Mesothelial cell of epicardium (in vitro differentiated cells): ENCODE data around the gene DOLPP1. TPM values are rescaled to one million over a fixed set of nuclear protein-coding genes. Genes with fewer than 3 reads are reported as not detected.

ENCODE experiments used
- DNase-seq, 2 experiments: peaks; one replicate each; pipeline ENCODE4 v3.0.0; 2021; ENCODE audit warnings: low spot score in 2 of 2; ENCODE audit not compliant: unreplicated experiment in 2 of 2
- H3K27ac Mint-ChIP-seq: 2 replicates; pipeline ENCODE4 v1.8.0; 2021; ENCODE audit warnings: mixed read lengths
- H3K27me3 Mint-ChIP-seq: 2 replicates; pipeline ENCODE4 v1.8.0; 2021; ENCODE audit warnings: low read depth, mixed read lengths
- H3K36me3 Mint-ChIP-seq: 2 replicates; pipeline ENCODE4 v1.8.0; 2021; ENCODE audit warnings: mixed read lengths
- H3K4me1 Mint-ChIP-seq: 2 replicates; pipeline ENCODE4 v1.8.0; 2021; ENCODE audit warnings: mixed read lengths
- H3K4me3 Mint-ChIP-seq: 2 replicates; pipeline ENCODE4 v1.8.0; 2021; ENCODE audit warnings: mild to moderate bottlenecking, moderate library complexity, mixed read lengths
- H3K9me3 Mint-ChIP-seq: 2 replicates; pipeline ENCODE4 v1.8.0; 2021; ENCODE audit warnings: mixed read lengths
- total RNA-seq: library from RNA; stranded (reverse); gene quantifications from 3 replicates; pipeline ENCODE4 v1.2.1, GENCODE V29; 2021
- TF ChIP-seq, protein P1 (sequence below): fragments of 200-600 bp; sonication (generic); IDR thresholded peaks from one replicate; pipeline ENCODE4 v1.5.0; 2021; ENCODE audit warnings: antibody characterized with exemption; ENCODE audit not compliant: unreplicated experiment

DOLPP1 gene
- total RNA-seq, 1 donor from 2014 or later: 21.5 TPM

DNA sequence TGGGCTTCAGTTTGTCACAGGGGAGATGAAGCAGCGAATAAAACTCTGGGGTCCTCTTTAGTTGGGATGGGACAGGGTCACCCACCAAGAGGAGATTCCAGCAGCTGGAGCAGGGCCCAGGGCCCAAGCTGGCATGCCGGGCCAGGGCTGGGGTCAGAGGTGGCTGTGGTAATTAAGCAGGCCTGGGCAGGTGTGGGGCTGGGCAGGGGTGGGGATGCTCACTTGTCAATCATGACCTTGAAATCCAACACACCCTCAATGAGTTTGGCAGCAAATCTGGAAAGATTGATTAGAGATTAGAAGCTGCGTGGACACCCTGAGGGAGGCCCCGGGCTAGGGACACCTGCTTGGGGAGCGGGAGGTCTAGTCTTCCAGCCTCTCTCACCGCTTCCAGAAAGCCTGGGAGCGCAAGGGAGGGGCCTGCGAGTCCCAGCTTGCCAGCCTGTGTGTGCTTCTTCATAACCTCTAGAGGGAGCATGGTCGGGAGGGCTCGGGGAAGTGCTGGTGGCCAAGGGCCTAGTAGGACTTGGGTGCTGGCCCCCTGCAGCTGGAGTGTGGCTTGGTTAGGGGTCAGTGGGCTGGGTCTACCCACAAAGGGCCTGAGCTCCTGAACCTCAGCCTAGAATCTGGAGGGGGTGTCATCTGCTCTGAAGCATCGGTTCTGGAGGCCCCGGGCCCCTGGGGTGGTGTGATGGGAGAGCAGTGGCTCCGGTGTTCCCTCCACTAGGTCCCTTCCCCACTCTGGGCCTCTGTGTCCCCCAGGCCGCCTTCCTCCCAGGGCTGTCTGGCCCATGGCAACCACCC lies 22.1 kb downstream of the DOLPP1 start:
- H3K27me3 Mint-ChIP-seq: no peaks in the 10 kb centered on the region
- H3K36me3 Mint-ChIP-seq: peaks cover 3% of the 10 kb centered on the region
- H3K9me3 Mint-ChIP-seq: no peaks in the 10 kb centered on the region
- no peak for DNase-seq
- peaks cover 4% of the 10 kb centered on the region for H3K4me1 Mint-ChIP-seq
- no peak overlapping the region for H3K27ac Mint-ChIP-seq
- TF ChIP-seq, protein P1, sequence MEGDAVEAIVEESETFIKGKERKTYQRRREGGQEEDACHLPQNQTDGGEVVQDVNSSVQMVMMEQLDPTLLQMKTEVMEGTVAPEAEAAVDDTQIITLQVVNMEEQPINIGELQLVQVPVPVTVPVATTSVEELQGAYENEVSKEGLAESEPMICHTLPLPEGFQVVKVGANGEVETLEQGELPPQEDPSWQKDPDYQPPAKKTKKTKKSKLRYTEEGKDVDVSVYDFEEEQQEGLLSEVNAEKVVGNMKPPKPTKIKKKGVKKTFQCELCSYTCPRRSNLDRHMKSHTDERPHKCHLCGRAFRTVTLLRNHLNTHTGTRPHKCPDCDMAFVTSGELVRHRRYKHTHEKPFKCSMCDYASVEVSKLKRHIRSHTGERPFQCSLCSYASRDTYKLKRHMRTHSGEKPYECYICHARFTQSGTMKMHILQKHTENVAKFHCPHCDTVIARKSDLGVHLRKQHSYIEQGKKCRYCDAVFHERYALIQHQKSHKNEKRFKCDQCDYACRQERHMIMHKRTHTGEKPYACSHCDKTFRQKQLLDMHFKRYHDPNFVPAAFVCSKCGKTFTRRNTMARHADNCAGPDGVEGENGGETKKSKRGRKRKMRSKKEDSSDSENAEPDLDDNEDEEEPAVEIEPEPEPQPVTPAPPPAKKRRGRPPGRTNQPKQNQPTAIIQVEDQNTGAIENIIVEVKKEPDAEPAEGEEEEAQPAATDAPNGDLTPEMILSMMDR: peak; percentile 29
- H3K4me3 Mint-ChIP-seq: no peak overlapping the region

DNA sequence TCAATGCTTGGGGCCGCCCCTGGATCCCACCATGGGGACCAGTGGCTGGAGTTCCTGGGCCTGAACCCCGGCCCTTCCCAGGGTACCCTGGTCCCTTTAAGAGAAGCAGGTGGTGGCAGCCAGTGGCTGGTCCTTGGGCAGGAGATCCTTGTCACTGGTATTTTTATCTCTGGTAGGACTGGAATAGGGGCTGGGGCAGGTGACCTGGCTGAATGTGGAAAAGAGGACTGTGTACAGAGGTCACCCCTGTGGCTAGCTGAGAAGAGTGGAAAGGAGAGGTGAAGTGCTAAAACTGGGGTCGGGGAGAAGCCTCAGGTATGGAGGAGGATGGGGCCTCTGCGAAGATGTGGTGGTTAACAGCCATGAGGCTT lies 22.7 kb downstream of the DOLPP1 start:
- no peaks in the 10 kb centered on the region for H3K27me3 Mint-ChIP-seq
- TF ChIP-seq, protein P1: no peak
- H3K4me1 Mint-ChIP-seq: peaks cover 8% of the 10 kb centered on the region
- no peak for DNase-seq
- no peak overlapping the region for H3K27ac Mint-ChIP-seq
- peaks cover 3% of the 10 kb centered on the region for H3K36me3 Mint-ChIP-seq
- no peak overlapping the region for H3K4me3 Mint-ChIP-seq
- H3K9me3 Mint-ChIP-seq: no peaks in the 10 kb centered on the region

DNA sequence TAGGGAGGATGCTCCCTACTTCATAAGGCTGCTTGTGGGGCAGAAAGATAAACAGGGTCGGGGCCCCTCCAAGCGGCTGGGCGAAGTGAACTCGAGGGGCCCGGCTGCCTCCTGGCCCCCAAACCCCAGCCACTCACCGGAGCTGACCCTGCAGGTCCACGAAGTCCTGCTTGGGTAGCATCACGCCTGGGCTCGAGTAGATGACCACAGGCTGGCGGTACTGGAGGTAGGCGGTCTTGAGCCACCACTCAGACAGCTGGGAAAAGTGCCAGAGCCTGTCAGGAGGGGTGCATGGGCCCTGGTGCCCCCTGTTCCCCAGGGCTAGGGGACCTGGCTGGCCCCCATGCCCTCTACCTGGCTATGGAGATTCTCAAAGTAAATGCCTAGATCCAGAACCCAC lies 23.1 kb downstream of the DOLPP1 start:
- Mint-ChIP-seq H3K36me3 (peaks cover 3% of the 10 kb centered on the region), H3K4me1 (peaks cover 13% of the 10 kb centered on the region), H3K9me3 (no peaks in the 10 kb centered on the region), H3K4me3 (no peak overlapping the region), H3K27ac (no peak overlapping the region), H3K27me3 (no peaks in the 10 kb centered on the region)
- TF ChIP-seq, protein P1: no peak
- no peak for DNase-seq

DNA sequence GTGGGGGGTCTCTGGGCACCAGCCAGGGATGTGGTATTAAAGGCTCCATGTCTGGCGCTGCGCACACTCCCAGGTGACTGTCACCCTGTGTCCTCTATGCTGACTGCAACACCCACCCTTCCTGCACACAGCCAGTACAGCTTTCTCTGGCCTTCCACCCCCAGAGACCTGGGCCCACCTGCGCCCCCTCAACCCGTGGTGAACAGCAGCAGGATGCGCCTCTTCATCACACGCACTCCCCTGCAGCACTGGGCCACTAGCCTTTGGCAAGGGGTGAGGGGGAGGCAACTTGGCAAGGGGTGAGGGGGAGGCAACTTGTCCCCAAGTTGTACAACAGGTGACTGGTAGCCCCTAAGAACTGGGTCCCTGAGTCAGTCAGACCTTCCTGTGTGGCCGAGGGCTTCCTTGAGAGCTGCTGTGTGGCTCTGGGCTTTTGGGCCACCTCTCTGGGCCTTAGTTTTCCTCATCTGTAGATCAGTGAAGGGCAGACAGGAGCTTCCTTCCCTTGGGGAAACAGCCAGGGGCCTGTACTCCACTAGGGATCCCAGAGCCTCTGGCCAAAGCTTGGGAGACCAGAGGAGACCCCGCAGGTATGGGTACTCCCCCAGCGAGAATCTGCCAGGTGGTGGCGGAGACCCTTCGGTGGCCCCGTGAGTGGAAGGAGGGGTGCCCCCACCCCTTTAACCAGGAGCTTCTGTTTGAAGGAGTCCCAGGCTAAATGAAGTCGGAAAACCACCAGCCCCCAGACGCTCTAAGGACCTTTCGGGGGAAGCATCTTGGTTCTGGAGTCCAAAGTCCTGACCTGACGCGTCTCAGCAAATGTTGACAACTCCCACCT lies 25.2 kb downstream of the DOLPP1 start:
- no peaks in the 10 kb centered on the region for H3K27me3 Mint-ChIP-seq
- peaks cover 3% of the 10 kb centered on the region for H3K36me3 Mint-ChIP-seq
- H3K4me1 Mint-ChIP-seq: peaks cover 22% of the 10 kb centered on the region
- H3K27ac Mint-ChIP-seq: no peak overlapping the region
- no peak overlapping the region for H3K4me3 Mint-ChIP-seq
- no peaks in the 10 kb centered on the region for H3K9me3 Mint-ChIP-seq
- TF ChIP-seq, protein P1: no peak
- no peak for DNase-seq

DNA sequence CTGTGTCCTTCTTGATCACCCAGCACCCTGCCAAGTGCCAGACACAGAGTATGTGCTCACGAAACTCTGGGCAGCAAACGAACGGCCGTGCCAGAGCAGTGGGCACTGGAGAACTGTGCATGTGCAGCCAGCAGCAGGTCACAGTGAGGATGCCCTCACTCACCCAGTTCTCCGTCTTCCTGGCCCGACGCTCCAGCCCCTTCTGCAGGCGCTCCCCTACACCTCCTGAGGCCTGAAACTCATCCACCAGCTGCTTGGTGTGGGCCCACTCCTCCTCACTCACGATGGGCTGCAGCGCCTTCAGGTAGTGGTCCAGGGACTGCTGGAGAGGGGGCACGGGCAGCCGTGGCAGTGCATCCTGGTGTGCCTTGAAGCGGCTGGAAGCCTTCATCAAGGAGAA lies 26.7 kb downstream of the DOLPP1 start:
- no peaks in the 10 kb centered on the region for H3K9me3 Mint-ChIP-seq
- no peak overlapping the region for H3K4me3 Mint-ChIP-seq
- TF ChIP-seq, protein P1: no peak
- H3K4me1 Mint-ChIP-seq: peaks cover 25% of the 10 kb centered on the region
- H3K27me3 Mint-ChIP-seq: no peaks in the 10 kb centered on the region
- no peak overlapping the region for H3K27ac Mint-ChIP-seq
- peaks cover 3% of the 10 kb centered on the region for H3K36me3 Mint-ChIP-seq
- DNase-seq: no peak
